H1 (cell line): ENCODE data around the gene MEDAG. TPM values are rescaled to one million over a fixed set of nuclear protein-coding genes. Genes with fewer than 3 reads are reported as not detected.

Experiments used
- CTCF ChIA-PET: fragments of 300-600 bp; sonication (Branson Sonifier 250); formaldehyde crosslinking; loops from one replicate; lab custom pipeline; 2021; ENCODE audit not compliant: partially characterized antibody; lab: Charles Lee
- POLR2A ChIA-PET: fragments of 300-600 bp; sonication (Branson Sonifier 250); formaldehyde crosslinking; loops from one replicate; lab custom pipeline; 2021; ENCODE audit warnings: inconsistent platforms; ENCODE audit not compliant: partially characterized antibody; lab: Charles Lee
- DNase-seq, 2 experiments: peaks; one replicate each; pipeline versions ENCODE4 v3.0.0 to v3.0.0-alpha.2; 2010 to 2022; ENCODE audit warnings: low spot score in 2 of 2, low read depth in 1 of 2, mixed read lengths in 1 of 2
- FAIRE-seq: peaks from 2 replicates; lab custom pipeline; 2011; peaks lifted over from hg19 to GRCh38; lab: Jason Lieb, UNC
- H2AFZ ChIP-seq: 2 replicates; pipeline ENCODE4 v1.8.1; 2012; ENCODE audit warnings: low read length, inconsistent platforms
- H2AK5ac ChIP-seq: 2 replicates; pipeline ENCODE4 v1.6.1; 2013; ENCODE audit warnings: low read depth, low read length
- H2BK120ac ChIP-seq: replicated peaks from 2 replicates; pipeline ENCODE3; 2013; ENCODE audit warnings: low read depth, low read length, inconsistent platforms
- H2BK12ac ChIP-seq: 2 replicates; pipeline ENCODE4 v1.6.1; 2013; ENCODE audit warnings: low read depth, low read length
- H2BK15ac ChIP-seq: 2 replicates; pipeline ENCODE4 v1.6.1; 2013; ENCODE audit warnings: low read length
- H2BK20ac ChIP-seq: 2 replicates; pipeline ENCODE4 v1.6.1; 2013; ENCODE audit warnings: low read length
- H2BK5ac ChIP-seq: 2 replicates; pipeline ENCODE4 v1.6.1; 2013; ENCODE audit warnings: low read depth, low read length
- H3K14ac ChIP-seq: 2 replicates; pipeline ENCODE4 v1.6.1; 2013; ENCODE audit warnings: inconsistent platforms; ENCODE audit not compliant: insufficient read length
- H3K18ac ChIP-seq: 2 replicates; pipeline ENCODE4 v1.6.1; 2013; ENCODE audit warnings: low read length; ENCODE audit errors: extremely low read depth
- H3K23ac ChIP-seq: 2 replicates; pipeline ENCODE4 v1.6.1; 2013; ENCODE audit warnings: inconsistent platforms; ENCODE audit not compliant: insufficient read length
- H3K23me2 ChIP-seq: 2 replicates; pipeline ENCODE4 v1.6.1; 2013; ENCODE audit warnings: low read depth, low read length
- H3K27ac ChIP-seq: 2 replicates; pipeline ENCODE4 v1.6.1; 2011; ENCODE audit warnings: low read depth, low read length, inconsistent platforms
- H3K27me3 ChIP-seq, 4 experiments: replicated peaks in 1 of 4; 1 replicate in 1 of 4; 2 replicates in 3 of 4; pipeline versions ENCODE4 v1.6.1 to v1.8.1; 2011 to 2013; ENCODE audit warnings: low read length in 3 of 4, mild to moderate bottlenecking in 3 of 4, inconsistent platforms in 2 of 4, mixed read lengths in 2 of 4, moderate library complexity in 1 of 4; ENCODE audit not compliant: control insufficient read depth in 3 of 4, insufficient read depth in 3 of 4; ENCODE audit errors: extremely low read depth in 1 of 4
- H3K36me3 ChIP-seq, 4 experiments: 2 replicates each; pipeline versions ENCODE4 v1.6.1 to v1.8.1; 2011 to 2013; ENCODE audit warnings: mild to moderate bottlenecking in 4 of 4, low read length in 3 of 4, moderate library complexity in 2 of 4, control low read depth in 1 of 4, inconsistent platforms in 1 of 4; ENCODE audit not compliant: insufficient read depth in 4 of 4, control insufficient read depth in 2 of 4
- H3K4ac ChIP-seq: replicated peaks from 2 replicates; pipeline ENCODE3; 2013; ENCODE audit warnings: low read length, low read depth, mixed read lengths, inconsistent platforms; ENCODE audit not compliant: insufficient read length
- H3K4me1 ChIP-seq, 4 experiments: replicated peaks in 1 of 4; 1 replicate in 1 of 4; 2 replicates in 3 of 4; pipeline versions ENCODE4 v1.6.1 to v1.8.1; 2011 to 2013; ENCODE audit warnings: low read length in 3 of 4, inconsistent platforms in 2 of 4, mixed read lengths in 1 of 4; ENCODE audit not compliant: insufficient read depth in 4 of 4, control insufficient read depth in 3 of 4
- H3K4me2 ChIP-seq, 2 experiments: 2 replicates each; pipeline versions ENCODE4 v1.6.1 to v1.8.1; 2011 to 2013; ENCODE audit warnings: low read depth in 2 of 2, low read length in 2 of 2, control low read depth in 1 of 2, inconsistent platforms in 1 of 2, mild to moderate bottlenecking in 1 of 2; ENCODE audit not compliant: insufficient read depth in 1 of 2
- H3K4me3 ChIP-seq, 4 experiments: fragments of 200-600, 300-600 bp in 1 of 4; sonication (generic), shearing (Covaris generic), sonication (Bioruptor Twin) in 1 of 4; 2 replicates each; pipeline versions ENCODE4 v1.5.1 to v1.8.1; 2011 to 2016; ENCODE audit warnings: low read length in 4 of 4, low read depth in 3 of 4, control low read depth in 2 of 4, inconsistent platforms in 2 of 4, mild to moderate bottlenecking in 2 of 4, mixed read lengths in 1 of 4, moderate library complexity in 1 of 4; ENCODE audit not compliant: insufficient read depth in 2 of 4; ENCODE audit errors: extremely low read depth in 1 of 4
- H3K56ac ChIP-seq: replicated peaks from 2 replicates; pipeline ENCODE3; 2013; ENCODE audit warnings: low read depth, mild to moderate bottlenecking, mixed read lengths, low read length, inconsistent platforms; ENCODE audit not compliant: insufficient read length
- H3K79me1 ChIP-seq: 2 replicates; pipeline ENCODE4 v1.6.1; 2013; ENCODE audit warnings: low read depth, low read length, control low read depth
- H3K79me2 ChIP-seq, 2 experiments: 2 replicates each; pipeline versions ENCODE4 v1.6.1 to v1.8.1; 2012 to 2013; ENCODE audit warnings: low read length in 2 of 2, mild to moderate bottlenecking in 2 of 2, inconsistent platforms in 1 of 2; ENCODE audit not compliant: insufficient read depth in 2 of 2, control insufficient read depth in 1 of 2
- H3K9ac ChIP-seq, 4 experiments: replicated peaks in 1 of 4; 1 replicate in 1 of 4; 2 replicates in 3 of 4; pipeline versions ENCODE4 v1.6.1 to v1.8.1; 2011 to 2013; ENCODE audit warnings: low read depth in 3 of 4, low read length in 3 of 4, control low read depth in 2 of 4, mild to moderate bottlenecking in 2 of 4, moderate library complexity in 2 of 4, inconsistent platforms in 1 of 4; ENCODE audit errors: extremely low read depth in 1 of 4
- H3K9me3 ChIP-seq, 2 experiments: 2 replicates each; pipeline versions ENCODE4 v1.6.1 to v1.8.1; 2012 to 2013; ENCODE audit warnings: mild to moderate bottlenecking in 2 of 2, moderate library complexity in 2 of 2, control low read depth in 1 of 2, inconsistent platforms in 1 of 2, low read depth in 1 of 2, low read length in 1 of 2, mixed read lengths in 1 of 2; ENCODE audit not compliant: insufficient read depth in 2 of 2
- H4K20me1 ChIP-seq, 2 experiments: replicated peaks in 1 of 2; 2 replicates each; pipeline versions ENCODE3 to v1.8.1; 2011 to 2013; ENCODE audit warnings: inconsistent platforms in 2 of 2, low read length in 2 of 2, mild to moderate bottlenecking in 1 of 2; ENCODE audit not compliant: insufficient read depth in 2 of 2, control insufficient read depth in 1 of 2
- H4K5ac ChIP-seq: 2 replicates; pipeline ENCODE4 v1.6.1; 2013; ENCODE audit warnings: low read length, low read depth, mixed read lengths, inconsistent platforms; ENCODE audit not compliant: insufficient read length
- H4K8ac ChIP-seq: 2 replicates; pipeline ENCODE4 v1.8.0; 2013; ENCODE audit warnings: mild to moderate bottlenecking, moderate library complexity, low read length, inconsistent platforms; ENCODE audit not compliant: insufficient read depth; ENCODE audit errors: extremely low read depth
- H4K91ac ChIP-seq: replicated peaks from 2 replicates; pipeline ENCODE3; 2013; ENCODE audit warnings: low read length, mixed read lengths, inconsistent platforms; ENCODE audit not compliant: insufficient read length
- CBX5 ChIP-seq: fragments of 300-800, 300-1000 bp; sonication (generic); IDR thresholded peaks from 2 replicates; pipeline ENCODE4 v1.7.1; 2016; ENCODE audit warnings: antibody characterized with exemption, low read length, low read depth
- E2F6 ChIP-seq: IDR thresholded peaks from 2 replicates; pipeline ENCODE4 v1.6.1; 2012; ENCODE audit warnings: inconsistent platforms
- EP300 ChIP-seq, 2 experiments: IDR thresholded peaks; 1 replicate in 1 of 2; 2 replicates in 1 of 2; pipeline ENCODE4 v1.6.1; 2011 to 2012; ENCODE audit warnings: low read depth in 2 of 2, low read length in 2 of 2, mild to moderate bottlenecking in 2 of 2, borderline replicate concordance in 1 of 2, inconsistent platforms in 1 of 2, moderate library complexity in 1 of 2
- GABPA ChIP-seq: IDR thresholded peaks from 2 replicates; pipeline ENCODE4 v1.6.1; 2011; ENCODE audit warnings: mild to moderate bottlenecking, low read length, moderate library complexity, borderline replicate concordance; ENCODE audit not compliant: insufficient read depth
- KDM4A ChIP-seq: IDR thresholded peaks from one replicate; pipeline ENCODE4 v1.7.1; 2012; ENCODE audit warnings: low read depth, mild to moderate bottlenecking, moderate library complexity, low read length, inconsistent platforms; ENCODE audit not compliant: severe bottlenecking
- KDM5A ChIP-seq: fragments of 200-600 bp; IDR thresholded peaks from 2 replicates; pipeline ENCODE4 v1.7.1; 2012; ENCODE audit warnings: mild to moderate bottlenecking, low read length, inconsistent platforms, mixed read lengths
- PHF8 ChIP-seq: fragments of 200-600 bp; sonication (generic); conservative IDR thresholded peaks from 2 replicates; pipeline ENCODE4 v1.7.1; 2012; ENCODE audit warnings: low read depth, mild to moderate bottlenecking, inconsistent platforms, low read length, moderate library complexity
- SIN3A ChIP-seq, 2 experiments: IDR thresholded peaks in 1 of 2; conservative IDR thresholded peaks in 1 of 2; 2 replicates each; pipeline ENCODE4 v1.6.1; 2011 to 2012; ENCODE audit warnings: low read length in 2 of 2, improper control_type of control experiment in 1 of 2, low read depth in 1 of 2, mild to moderate bottlenecking in 1 of 2
- SIX5 ChIP-seq: IDR thresholded peaks from 2 replicates; pipeline ENCODE4 v1.6.1; 2011; ENCODE audit warnings: mild to moderate bottlenecking, low read depth, low read length
- SRF ChIP-seq: IDR thresholded peaks from 2 replicates; pipeline ENCODE4 v1.6.1; 2011; ENCODE audit warnings: mild to moderate bottlenecking, low read depth, low read length, moderate library complexity
- TEAD4 ChIP-seq: IDR thresholded peaks from 2 replicates; pipeline ENCODE4 v1.6.1; 2012; ENCODE audit warnings: low read depth, low read length, inconsistent platforms, mixed read lengths
- WGBS, 2 experiments: shearing (Covaris generic) in 1 of 2; methylation state at CpG; one replicate each; pipeline versions ENCODE4 v1.1.6 to v1.1.7; 2013 to 2015; ENCODE audit warnings: low lambda C conversion rate in 2 of 2, mixed read lengths in 2 of 2, inconsistent platforms in 1 of 2, low coverage in 1 of 2, missing lambda C conversion rate in 1 of 2; ENCODE audit not compliant: insufficient replicate concordance in 2 of 2, insufficient coverage in 1 of 2, insufficient read length in 1 of 2; ENCODE audit errors: extremely low coverage in 1 of 2, missing lambda C conversion rate in 1 of 2; 5-methylcytosine and 5-hydroxymethylcytosine counted together
- polyA plus RNA-seq, 7 experiments: library from polyadenylated mRNA; depleted of rRNA in 3 of 7; stranded (reverse) in 5 of 7; unstranded in 2 of 7; fragments of >200 nt in 5 of 7; fragments of 200-250 nt in 2 of 7; gene quantifications; 1 replicate in 5 of 7; 2 replicates in 1 of 7; 4 replicates in 1 of 7; pipeline versions ENCODE4 v1.2.1 to v1.2.3, GENCODE V29; 2011 to 2013; ENCODE audit warnings: missing spikeins in 2 of 7, mixed read lengths in 2 of 7
- total RNA-seq: library from RNA; stranded (reverse); fragmentation: NEBNext Ultra II Directional; extraction: Animal tissue kit (Norgen Biotek cat#: 25700); gene quantifications from 2 replicates; pipeline ENCODE4 v1.2.1, GENCODE V29; 2021

Gene MEDAG
- total and polyA plus RNA-seq, 2 of the 8 experiments (the other 6 are each of a cell fraction or from before 2014, with no cell fraction given) = 2.1 to 3.1 TPM

GRCh38 chr13:30900952-30901749, 4.9 kb upstream of the MEDAG start:
- CTCF ChIA-PET = interaction anchor here (0.8 to 2.0 kb wide), 5 partner anchors 8 to 144 kb away, joined by 3 to 14 read pairs (median 3); no protein-coding TSS in a partner anchor
- TF ChIP-seq SIN3A (conservative IDR thresholded peaks at IDR 0.05 in 1 of 2, IDR thresholded peaks at IDR 0.05 in 1 of 2; ENCODE audit: low read depth in 1 of 2, low read length in 2 of 2) = no peak
- TF ChIP-seq SIX5 = no peak
- no peak for TF ChIP-seq KDM5A
- no peak for TF ChIP-seq PHF8
- no peak for TF ChIP-seq GABPA
- TF ChIP-seq CBX5 = no peak
- TF ChIP-seq EP300 (IDR thresholded peaks at IDR 0.05; ENCODE audit: borderline replicate concordance in 1 of 2, low read depth in 2 of 2, low read length in 2 of 2) = no peak
- TF ChIP-seq KDM4A = no peak
- no peak for TF ChIP-seq SRF
- no peak for TF ChIP-seq E2F6
- no peak for TF ChIP-seq TEAD4

More at GRCh38 chr13:30900952-30901749, 4.9 kb upstream of the MEDAG start:
- POLR2A ChIA-PET = interaction anchor here (0.9 kb wide), 1 partner anchor 146 kb away, joined by 3 read pairs; no protein-coding TSS in a partner anchor
- peaks cover 5% of the 10 kb centered on the region for H3K23me2 ChIP-seq
- no peak overlapping the region for H2AFZ ChIP-seq
- no peak overlapping the region for H2BK20ac ChIP-seq
- H3K56ac ChIP-seq = no peak overlapping the region
- no peak for FAIRE-seq
- no peak overlapping the region for H3K4ac ChIP-seq
- no peak overlapping the region for H3K27ac ChIP-seq
- H3K79me1 ChIP-seq = no peaks in the 10 kb centered on the region
- H3K14ac ChIP-seq = no peak overlapping the region
- no peak for DNase-seq
- H3K4me2 ChIP-seq = no peak overlapping the region
- no peaks in the 10 kb centered on the region for H3K36me3 ChIP-seq
- H2BK5ac ChIP-seq = no peak overlapping the region
- peaks cover 0 to 5% (median 0%) of the 10 kb centered on the region in 4 experiments; a peak in 3 of 7 replicates for H3K27me3 ChIP-seq
- no peaks in the 10 kb centered on the region for H3K79me2 ChIP-seq
- 80% methylated on average over 5 of the region's 5 CpGs; no CpG with 5 or more reads in 1 of the 2 experiments for WGBS, 2 experiments
- no peak overlapping the region for H3K9ac ChIP-seq
- H4K20me1 ChIP-seq = no peaks in the 10 kb centered on the region
- no peak overlapping the region for H4K8ac ChIP-seq
- no peak overlapping the region for H2AK5ac ChIP-seq
- H3K9me3 ChIP-seq = no peaks in the 10 kb centered on the region
- H3K18ac ChIP-seq = no peak overlapping the region
- no peak overlapping the region for H4K5ac ChIP-seq
- no peak overlapping the region for H2BK12ac ChIP-seq
- no peak overlapping the region for H3K4me3 ChIP-seq
- no peak overlapping the region for H4K91ac ChIP-seq
- peaks cover 0 to 4% (median 0%) of the 10 kb centered on the region in 4 experiments; a peak in 1 of 7 replicates for H3K4me1 ChIP-seq
- H2BK120ac ChIP-seq = no peak overlapping the region
- H3K23ac ChIP-seq = no peak overlapping the region
- no peak overlapping the region for H2BK15ac ChIP-seq
